ENCODE results near the gene B9D2. TPM values are rescaled to one million over a fixed set of nuclear protein-coding genes. Genes with fewer than 3 reads are reported as not detected.

Gene B9D2
- total RNA-seq, 2 experiments from 2014 or later = 11.5 to 13.0 TPM

DNA sequence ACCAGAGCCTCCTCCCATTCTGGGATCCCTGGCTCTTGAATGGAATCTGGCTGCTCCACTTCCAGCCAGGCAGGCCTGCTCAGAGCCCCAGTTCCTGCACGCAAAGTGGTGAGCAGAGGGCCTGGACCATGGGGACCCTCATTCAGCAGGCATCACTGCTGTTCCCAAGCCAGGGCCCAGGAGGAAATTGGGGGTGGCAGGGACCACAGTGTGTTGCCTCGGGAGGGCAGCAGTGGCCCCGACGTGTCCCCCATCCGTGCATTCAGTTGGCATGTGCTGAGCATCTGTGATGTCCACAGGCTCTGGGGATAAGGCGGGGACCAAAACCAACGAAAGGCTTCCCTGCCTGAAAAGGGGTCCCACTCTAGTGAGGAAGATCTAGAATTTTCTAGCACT is 42.7 kb downstream of the B9D2 start:
- no peak overlapping the region for H3K4me3 Mint-ChIP-seq
- peak overlapping the region; percentile 42 for H3K27ac Mint-ChIP-seq
- no peak for DNase-seq
- H3K27me3 Mint-ChIP-seq = no peaks in the 10 kb centered on the region
- no peak for ATAC-seq (ENCODE audit: low read depth)
- peaks cover 29% of the 10 kb centered on the region for H3K4me1 Mint-ChIP-seq
- H3K9me3 Mint-ChIP-seq = no peaks in the 10 kb centered on the region
- H3K36me3 Mint-ChIP-seq = peaks cover 26% of the 10 kb centered on the region
- POLR2A ChIA-PET = interaction anchor here (1.1 to 2.8 kb wide), 2 partner anchors 9 to 31 kb away, joined by 3 to 9 read pairs; partner anchors contain the start of gene TGFB1

DNA sequence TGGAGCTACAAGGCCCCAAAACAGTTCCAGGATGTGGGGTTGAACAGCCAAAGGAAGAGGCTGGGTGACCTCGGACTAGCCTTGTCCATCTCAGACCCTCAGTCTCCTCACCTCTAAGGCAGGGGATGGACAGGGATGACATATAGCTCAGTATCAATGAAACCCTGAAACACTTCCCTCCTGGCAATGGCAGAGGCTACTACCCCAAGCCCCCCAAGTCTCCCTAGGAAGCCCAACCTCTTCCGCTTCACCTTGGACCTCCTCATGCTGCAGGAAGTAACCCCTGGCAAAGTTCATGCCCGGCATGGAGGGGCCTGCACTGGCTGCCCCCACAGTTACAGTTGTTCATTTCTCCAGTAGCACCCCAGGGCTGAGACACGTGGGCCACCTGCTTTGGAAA is 43.4 kb downstream of the B9D2 start:
- no peak for ATAC-seq (ENCODE audit: low read depth)
- Mint-ChIP-seq H3K27me3 (no peaks in the 10 kb centered on the region), H3K4me3 (no peak overlapping the region), H3K36me3 (peaks cover 27% of the 10 kb centered on the region), H3K4me1 (peaks cover 26% of the 10 kb centered on the region), H3K27ac (peak overlapping the region; percentile 15), H3K9me3 (no peaks in the 10 kb centered on the region)
- POLR2A ChIA-PET = interaction anchor here (2.8 kb wide), 1 partner anchor 32 kb away, joined by 9 read pairs; the partner anchor contains the start of gene TGFB1
- DNase-seq = no peak

DNA sequence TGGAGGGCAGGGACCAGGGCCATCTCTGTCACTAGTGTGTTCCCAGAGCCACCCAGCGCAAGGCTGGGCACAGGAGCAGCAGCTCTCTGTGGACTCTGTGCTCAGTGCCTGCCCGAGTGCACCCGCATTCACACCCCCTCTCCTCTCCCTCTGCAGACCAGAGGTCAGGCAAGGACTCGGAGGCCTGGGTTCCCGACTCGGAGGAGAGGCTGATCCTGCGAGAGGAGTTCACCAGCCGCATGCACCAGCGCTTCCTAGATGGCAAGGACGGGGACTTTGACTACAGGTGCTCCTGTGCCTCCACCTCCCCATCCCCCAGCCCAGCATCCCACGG is 43.8 kb downstream of the B9D2 start:
- DNase-seq = no peak
- Mint-ChIP-seq H3K27me3 (no peaks in the 10 kb centered on the region), H3K9me3 (no peaks in the 10 kb centered on the region), H3K36me3 (peaks cover 25% of the 10 kb centered on the region), H3K4me1 (peaks cover 23% of the 10 kb centered on the region), H3K27ac (no peak overlapping the region), H3K4me3 (no peak overlapping the region)
- no peak for ATAC-seq (ENCODE audit: low read depth)
- POLR2A ChIA-PET = interaction anchor here (2.8 kb wide), 1 partner anchor 32 kb away, joined by 9 read pairs; the partner anchor contains the start of gene TGFB1

DNA sequence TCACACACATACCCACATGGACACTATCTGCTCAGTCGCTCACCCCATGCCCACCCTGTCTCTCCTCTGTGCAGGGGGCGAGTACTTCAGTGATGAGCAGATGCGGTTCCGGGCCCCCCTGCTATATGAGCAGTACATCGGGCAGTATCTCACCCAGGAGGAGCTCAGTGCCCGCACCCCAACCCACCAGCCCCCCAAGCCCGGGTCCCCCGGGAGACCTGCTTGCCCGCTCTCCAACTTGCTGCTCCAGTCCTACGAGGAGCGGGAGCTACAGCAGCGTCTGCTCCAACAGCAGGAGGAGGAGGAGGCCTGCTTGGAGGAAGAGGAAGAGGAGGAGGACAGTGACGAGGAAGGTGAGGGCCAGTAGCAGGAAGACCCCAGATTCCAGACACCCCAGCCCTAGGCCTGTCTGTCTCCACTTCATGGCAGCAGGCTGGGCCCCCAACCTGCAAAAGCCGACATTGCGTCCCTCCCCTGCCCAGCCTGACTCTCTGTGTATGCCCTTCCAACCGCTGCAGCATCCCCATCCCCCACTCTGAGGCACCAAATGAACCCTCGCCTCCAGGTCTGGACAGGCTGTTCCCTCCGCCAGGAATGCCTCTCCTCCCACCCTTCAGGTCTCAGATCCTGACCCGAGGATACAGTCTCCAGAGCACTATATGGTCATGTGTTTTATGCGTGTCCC is 44.3 kb downstream of the B9D2 start:
- Mint-ChIP-seq H3K27ac (no peak overlapping the region), H3K4me3 (no peak overlapping the region), H3K36me3 (peaks cover 22% of the 10 kb centered on the region), H3K27me3 (no peaks in the 10 kb centered on the region), H3K4me1 (peaks cover 20% of the 10 kb centered on the region), H3K9me3 (no peaks in the 10 kb centered on the region)
- DNase-seq (no peak), ATAC-seq (ENCODE audit: low read depth) (no peak)
- POLR2A ChIA-PET = interaction anchor here (0.8 to 2.8 kb wide), 3 partner anchors 9 to 44 kb away, joined by 3 to 9 read pairs (median 6); partner anchors contain the start of genes B9D2, CCDC97 and TGFB1

DNA sequence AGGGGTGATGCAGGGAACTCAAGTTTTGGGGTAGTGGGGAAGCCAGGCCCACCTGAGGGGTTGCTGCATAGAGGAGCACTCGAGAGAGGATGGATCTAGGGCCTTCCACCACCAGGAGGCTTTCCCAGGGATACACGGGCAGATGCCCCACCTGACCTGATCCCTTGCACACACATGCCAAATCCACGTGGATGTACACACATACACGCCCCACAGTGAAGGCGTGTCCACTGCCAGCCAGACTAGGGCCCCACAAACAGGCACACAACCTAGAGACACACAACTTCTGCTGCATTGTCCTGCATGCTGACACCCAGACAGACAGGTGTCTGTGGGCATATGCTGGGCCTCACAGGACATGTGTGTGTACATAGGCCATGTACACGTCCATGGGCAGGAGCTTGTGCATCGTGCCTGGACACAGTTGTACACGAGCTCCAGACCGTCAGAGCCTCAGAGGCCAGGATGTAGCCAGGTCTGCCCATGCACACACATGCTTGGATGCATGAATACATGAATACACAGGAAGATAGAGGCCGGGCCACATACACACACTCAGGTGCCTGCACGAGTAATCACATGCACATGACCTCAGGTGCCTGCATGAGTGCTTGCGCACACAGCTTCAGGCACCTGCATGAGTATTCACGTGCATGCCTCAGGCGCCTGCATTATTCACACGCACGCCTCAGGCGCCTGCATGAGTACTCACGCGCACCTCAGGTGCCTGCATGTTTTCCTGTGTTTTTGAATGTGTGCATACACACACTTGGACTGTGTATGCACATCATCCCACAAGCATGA is 45.1 kb downstream of the B9D2 start:
- no peak for ATAC-seq (ENCODE audit: low read depth)
- no peaks in the 10 kb centered on the region for H3K27me3 Mint-ChIP-seq
- peaks cover 21% of the 10 kb centered on the region for H3K36me3 Mint-ChIP-seq
- H3K27ac Mint-ChIP-seq = peak overlapping the region; percentile 34
- H3K4me1 Mint-ChIP-seq = peaks cover 19% of the 10 kb centered on the region
- DNase-seq = no peak
- H3K4me3 Mint-ChIP-seq = no peak overlapping the region
- no peaks in the 10 kb centered on the region for H3K9me3 Mint-ChIP-seq
- POLR2A ChIA-PET = interaction anchor here (0.8 to 1.5 kb wide), 3 partner anchors 8 to 45 kb away, joined by 3 to 6 read pairs (median 3); partner anchors contain the start of genes B9D2 and CCDC97

DNA sequence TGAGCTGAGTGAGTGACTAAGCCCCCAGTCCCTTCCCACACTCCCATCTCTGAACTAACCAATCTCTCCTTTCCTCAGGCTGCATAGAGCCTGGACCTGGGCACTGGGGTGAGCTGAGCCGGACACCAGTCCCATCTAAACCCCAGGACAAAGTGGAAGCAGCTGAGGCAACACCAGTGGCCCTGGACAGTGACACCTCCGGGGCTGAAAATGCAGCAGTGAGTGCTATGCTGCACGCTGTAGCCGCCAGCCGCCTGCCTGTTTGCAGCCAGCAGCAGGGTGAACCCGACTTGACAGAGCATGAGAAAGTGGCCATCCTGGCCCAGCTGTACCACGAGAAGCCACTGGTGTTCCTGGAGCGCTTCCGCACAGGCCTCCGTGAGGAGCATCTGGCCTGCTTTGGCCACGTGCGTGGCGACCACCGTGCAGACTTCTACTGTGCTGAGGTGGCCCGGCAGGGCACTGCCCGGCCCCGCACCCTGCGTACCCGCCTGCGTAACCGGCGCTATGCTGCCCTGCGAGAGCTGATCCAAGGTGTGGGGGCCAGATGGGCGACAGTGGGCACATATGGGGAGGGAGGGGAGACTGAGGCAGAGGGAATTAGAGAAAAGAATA is 47.5 kb downstream of the B9D2 start:
- POLR2A ChIA-PET = interaction anchor here (1.1 to 1.6 kb wide), 2 partner anchors 8 to 9 kb away, joined by 5 to 6 read pairs; no protein-coding TSS in a partner anchor
- DNase-seq (no peak), ATAC-seq (ENCODE audit: low read depth) (no peak)
- Mint-ChIP-seq H3K36me3 (peaks cover 30% of the 10 kb centered on the region), H3K27me3 (no peaks in the 10 kb centered on the region), H3K4me1 (peaks cover 21% of the 10 kb centered on the region), H3K4me3 (no peak overlapping the region), H3K9me3 (no peaks in the 10 kb centered on the region), H3K27ac (peak overlapping the region; percentile 58)

DNA sequence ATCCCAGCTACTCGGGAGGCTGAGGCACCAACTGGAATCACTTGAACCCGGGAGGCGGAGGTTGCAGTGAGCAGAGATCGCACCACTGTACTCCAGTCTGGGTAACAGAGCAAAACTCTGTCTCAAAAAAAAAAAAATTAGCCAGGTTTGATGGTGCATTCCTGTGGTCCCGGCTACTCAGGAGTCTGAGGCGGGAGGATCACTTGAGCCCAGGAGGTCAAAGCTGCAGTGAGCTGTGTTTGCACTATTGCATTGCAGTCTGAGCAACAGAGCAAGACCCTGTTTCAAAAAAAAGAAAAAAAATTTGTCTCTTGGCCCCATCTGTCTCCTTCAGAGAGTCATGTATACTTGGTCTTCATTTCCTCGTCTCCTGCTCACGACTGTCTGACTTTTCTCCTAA is 52.3 kb downstream of the B9D2 start:
- Mint-ChIP-seq H3K36me3 (peaks cover 31% of the 10 kb centered on the region), H3K27ac (peak overlapping the region; percentile 17), H3K27me3 (no peaks in the 10 kb centered on the region), H3K9me3 (no peaks in the 10 kb centered on the region), H3K4me1 (peaks cover 43% of the 10 kb centered on the region), H3K4me3 (peak overlapping the region; percentile 91)
- ATAC-seq (ENCODE audit: low read depth) (no peak), DNase-seq (no peak)
- POLR2A ChIA-PET = interaction anchor here (1.0 to 14.7 kb wide), 2 partner anchors 10 to 47 kb away, joined by 3 to 195 read pairs; partner anchors contain the start of gene HNRNPUL1

DNA sequence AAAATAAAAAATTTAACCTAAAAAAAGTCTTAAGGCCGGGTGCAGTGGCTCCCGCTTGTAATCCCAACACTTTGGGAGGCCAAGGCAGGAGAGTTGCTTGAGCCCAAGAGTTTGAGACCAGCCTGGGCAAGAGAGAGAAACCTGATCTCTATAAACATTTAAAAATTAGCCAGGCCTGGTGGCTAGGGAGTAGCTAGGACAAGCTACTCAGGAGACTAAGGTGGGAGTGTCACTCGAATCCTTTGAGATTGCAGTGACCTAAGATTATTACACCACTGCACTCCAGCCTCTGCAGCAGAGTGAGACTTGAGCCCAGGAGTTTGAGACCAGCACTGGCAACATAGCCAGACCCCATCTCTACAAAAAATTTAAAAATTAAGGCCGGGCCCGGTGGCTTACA is 52.9 kb downstream of the B9D2 start:
- H3K36me3 Mint-ChIP-seq = peaks cover 28% of the 10 kb centered on the region
- DNase-seq (no peak), ATAC-seq (ENCODE audit: low read depth) (no peak)
- peaks cover 46% of the 10 kb centered on the region for H3K4me1 Mint-ChIP-seq
- no peaks in the 10 kb centered on the region for H3K9me3 Mint-ChIP-seq
- H3K27me3 Mint-ChIP-seq = no peaks in the 10 kb centered on the region
- POLR2A ChIA-PET = interaction anchor here (1.1 to 14.7 kb wide), 3 partner anchors 16 to 53 kb away, joined by 4 to 195 read pairs (median 12); partner anchors contain the start of genes B9D2 and HNRNPUL1
- peak overlapping the region; percentile 91 for H3K4me3 Mint-ChIP-seq
- peak overlapping the region; percentile 17 for H3K27ac Mint-ChIP-seq

DNA sequence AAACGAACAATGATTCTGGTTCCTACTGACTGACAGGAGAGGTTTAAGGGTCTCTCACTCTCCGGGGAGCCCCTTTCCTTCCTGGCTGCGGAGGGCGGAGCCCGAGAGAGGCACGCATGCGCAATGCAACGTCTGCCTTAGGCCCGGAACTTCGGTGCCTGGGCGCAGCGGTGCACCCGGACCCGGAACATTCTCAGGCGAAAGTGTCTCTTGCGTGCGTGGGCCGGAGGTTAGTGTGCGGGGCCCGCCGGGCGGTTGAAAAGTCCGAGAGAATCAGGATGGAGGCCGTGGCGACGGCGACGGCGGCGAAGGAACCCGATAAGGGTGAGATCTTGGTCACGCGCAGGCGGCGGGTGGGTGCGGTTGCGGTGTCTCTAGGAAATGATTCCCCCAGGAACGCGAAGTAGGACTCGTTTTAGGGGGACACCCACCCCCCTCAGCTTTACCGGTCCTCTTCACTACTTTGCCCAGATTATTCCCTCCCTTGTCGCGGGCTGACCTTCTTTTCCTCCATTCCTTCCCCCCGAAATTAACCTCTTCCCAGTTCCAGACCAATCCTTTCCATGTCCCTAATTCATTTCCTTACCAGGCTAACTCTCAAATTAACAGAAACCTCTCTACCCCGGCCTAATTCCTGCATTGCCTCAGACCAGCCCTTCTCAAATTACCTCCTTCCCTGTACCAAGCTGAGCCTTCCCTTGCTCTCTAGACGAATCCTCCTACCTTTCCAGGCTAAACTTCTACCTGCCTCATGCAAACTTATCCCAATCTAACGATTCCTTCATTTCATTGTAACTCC is 53.7 kb downstream of the B9D2 start, which contains the start of gene CCDC97:
CCDC97 (plus strand) TSS at position 140 of the 799 bp plus-strand sequence; CDS start at position 279, 139 bp downstream.
- Mint-ChIP-seq H3K4me1 (peaks cover 50% of the 10 kb centered on the region), H3K27ac (peak within 1 kb of the TSS; percentile 96), H3K36me3 (peaks cover 26% of the 10 kb centered on the region), H3K4me3 (peak within 1 kb of the TSS; percentile 91), H3K9me3 (no peaks in the 10 kb centered on the region), H3K27me3 (no peaks in the 10 kb centered on the region)
- peak; percentile 93 for DNase-seq
- POLR2A ChIA-PET = interaction anchor here (0.7 to 14.7 kb wide), 13 partner anchors 9 to 162 kb away, joined by 3 to 195 read pairs (median 5); partner anchors contain the start of genes B9D2 and HNRNPUL1
- peak; percentile 62 for ATAC-seq (ENCODE audit: low read depth)

DNA sequence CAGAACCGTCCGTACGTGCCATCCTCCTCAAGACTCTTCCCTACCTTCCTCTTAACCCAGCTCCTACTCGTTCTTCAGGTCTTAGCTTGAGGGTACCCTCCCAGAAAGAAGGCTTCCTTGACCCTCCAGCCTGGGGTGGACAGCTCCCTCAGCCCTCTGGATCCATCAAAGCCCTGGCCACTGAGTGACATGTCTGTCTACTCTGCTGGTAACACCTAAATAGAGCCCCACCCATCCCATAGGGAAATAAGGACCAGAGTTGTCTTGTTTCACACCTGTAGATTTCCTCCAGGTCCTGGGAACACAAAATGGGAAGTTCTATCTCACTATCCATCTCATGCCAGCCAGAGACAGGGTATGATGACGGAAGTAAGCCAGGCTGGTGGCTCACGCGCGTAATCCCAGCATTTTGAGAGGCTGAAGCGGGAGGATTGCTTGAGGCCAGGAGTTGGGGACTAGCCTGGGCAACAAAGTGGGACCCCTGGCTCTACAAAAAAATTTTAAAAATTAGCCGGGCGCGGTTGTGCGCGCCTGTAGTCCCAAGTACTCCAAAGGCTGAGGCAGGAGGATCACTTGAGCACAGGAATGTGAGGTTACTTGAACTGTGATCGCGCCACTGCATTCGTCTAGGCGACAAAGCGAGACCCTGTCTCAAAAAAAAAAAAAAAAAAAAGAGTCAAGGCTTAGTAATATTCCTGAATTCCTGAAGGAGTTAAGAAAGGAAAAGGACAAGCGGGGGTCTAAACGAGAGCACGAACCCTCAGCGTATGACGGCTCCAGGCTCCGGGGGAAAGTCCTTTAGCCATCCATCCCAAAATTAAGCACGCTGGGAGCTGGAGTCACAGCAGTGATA is 54.5 kb downstream of the B9D2 start:
- H3K4me3 Mint-ChIP-seq = peak overlapping the region; percentile 91
- POLR2A ChIA-PET = interaction anchor here (0.7 to 14.7 kb wide), 19 partner anchors 10 to 161 kb away, joined by 3 to 195 read pairs (median 5); partner anchors contain the start of genes B9D2, HNRNPUL1 and TGFB1
- H3K9me3 Mint-ChIP-seq = no peaks in the 10 kb centered on the region
- peaks cover 58% of the 10 kb centered on the region for H3K4me1 Mint-ChIP-seq
- peak overlapping the region; percentile 96 for H3K27ac Mint-ChIP-seq
- no peaks in the 10 kb centered on the region for H3K27me3 Mint-ChIP-seq
- no peak for ATAC-seq (ENCODE audit: low read depth)
- no peak for DNase-seq
- H3K36me3 Mint-ChIP-seq = peaks cover 29% of the 10 kb centered on the region

DNA sequence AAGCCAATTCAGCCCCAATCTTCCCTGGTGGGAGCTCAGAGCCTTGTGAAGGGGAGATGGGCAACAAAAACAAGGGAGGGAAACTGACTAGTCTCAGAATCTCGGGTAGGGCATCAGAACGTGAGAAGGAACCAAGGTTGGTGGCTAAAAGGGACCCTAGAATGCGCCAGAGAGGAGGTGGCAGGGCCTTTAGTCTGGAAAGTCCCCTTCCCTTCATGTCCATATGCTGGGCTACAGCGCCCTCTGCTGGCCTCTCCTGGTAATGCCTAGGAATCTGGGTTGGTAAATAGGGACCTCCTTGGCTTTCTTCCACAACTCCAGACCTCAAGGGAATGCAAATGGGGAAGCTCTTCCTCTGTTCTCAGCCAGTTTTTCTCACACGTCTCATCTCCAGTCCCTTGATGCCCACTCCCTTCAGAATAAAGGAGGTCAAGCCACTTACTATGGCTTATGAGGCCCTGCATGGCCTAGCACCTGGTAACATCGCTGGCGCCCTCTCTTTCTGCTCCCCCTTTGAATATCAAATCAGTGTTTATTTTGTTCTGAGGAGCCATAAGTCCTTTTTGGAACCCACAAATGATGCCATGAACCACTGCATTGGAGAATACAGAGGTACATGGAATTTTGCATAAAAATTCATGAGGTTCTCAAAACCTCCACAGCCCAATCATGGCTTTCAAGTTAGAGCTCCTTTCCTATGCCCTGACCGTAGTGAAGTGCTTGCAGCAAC is 55.3 kb downstream of the B9D2 start:
- POLR2A ChIA-PET = interaction anchor here (0.9 to 14.7 kb wide), 13 partner anchors 9 to 104 kb away, joined by 3 to 195 read pairs (median 6); partner anchors contain the start of genes B9D2, HNRNPUL1 and TGFB1
- no peaks in the 10 kb centered on the region for H3K9me3 Mint-ChIP-seq

More for the DNA sequence above, 55.3 kb downstream of the B9D2 start:
- DNase-seq = peak; percentile 93
- Mint-ChIP-seq H3K27me3 (no peaks in the 10 kb centered on the region), H3K36me3 (peaks cover 34% of the 10 kb centered on the region), H3K27ac (peak overlapping the region; percentile 96), H3K4me3 (peak overlapping the region; percentile 91), H3K4me1 (peaks cover 65% of the 10 kb centered on the region)
- peak; percentile 41 for ATAC-seq (ENCODE audit: low read depth)
